Endodermal cell (in vitro differentiated cells): Measurements from ENCODE around the gene A4GALT. TPM values are rescaled to one million over a fixed set of nuclear protein-coding genes. Genes with fewer than 3 reads are reported as not detected.

Experiments
- DNase-seq: peaks from one replicate; pipeline ENCODE4 v3.0.0-alpha.2; 2017
- H3K27ac ChIP-seq: 2 replicates; pipeline ENCODE4 v1.5.1; 2013; ENCODE audit warnings: mild to moderate bottlenecking, low read depth, low read length, moderate library complexity
- H3K27me3 ChIP-seq: 2 replicates; pipeline ENCODE4 v1.6.1; 2013; ENCODE audit warnings: mild to moderate bottlenecking, low read length, moderate library complexity; ENCODE audit not compliant: insufficient read depth, control insufficient read depth, poor library complexity, severe bottlenecking
- H3K36me3 ChIP-seq: 2 replicates; pipeline ENCODE4 v1.7.0; 2013; ENCODE audit warnings: mild to moderate bottlenecking, low read length, moderate library complexity; ENCODE audit not compliant: control insufficient read depth, insufficient read depth
- H3K4me1 ChIP-seq: one replicate; pipeline ENCODE4 v1.7.0; 2013; ENCODE audit warnings: low read length; ENCODE audit not compliant: control insufficient read depth, insufficient read depth
- H3K4me3 ChIP-seq: 2 replicates; pipeline ENCODE4 v1.5.1; 2013; ENCODE audit warnings: mild to moderate bottlenecking, low read length, moderate library complexity
- H3K9ac ChIP-seq: 2 replicates; pipeline ENCODE4 v1.6.1; 2013; ENCODE audit warnings: mild to moderate bottlenecking, low read length, moderate library complexity; ENCODE audit not compliant: poor library complexity, severe bottlenecking; ENCODE audit errors: extremely low read depth
- H3K9me3 ChIP-seq: 2 replicates; pipeline ENCODE4 v1.6.1; 2013; ENCODE audit warnings: mild to moderate bottlenecking, low read length, moderate library complexity; ENCODE audit not compliant: control insufficient read depth
- H3K27ac Mint-ChIP-seq: 2 replicates; pipeline ENCODE4 v1.8.0; 2020; ENCODE audit warnings: mixed read lengths
- H3K27me3 Mint-ChIP-seq: 2 replicates; pipeline ENCODE4 v1.8.0; 2021; ENCODE audit warnings: mild to moderate bottlenecking, mixed read lengths; ENCODE audit not compliant: insufficient read depth
- H3K36me3 Mint-ChIP-seq: 2 replicates; pipeline ENCODE4 v1.8.0; 2020; ENCODE audit warnings: low read depth, mixed read lengths
- H3K4me1 Mint-ChIP-seq: 2 replicates; pipeline ENCODE4 v1.8.0; 2020; ENCODE audit warnings: mixed read lengths
- H3K4me3 Mint-ChIP-seq: 2 replicates; pipeline ENCODE4 v1.8.0; 2020; ENCODE audit warnings: mild to moderate bottlenecking, moderate library complexity, mixed read lengths
- H3K9me3 Mint-ChIP-seq: 2 replicates; pipeline ENCODE4 v1.8.0; 2020; ENCODE audit warnings: mild to moderate bottlenecking, mixed read lengths
- WGBS, 2 experiments: methylation state at CpG; one replicate each; pipeline versions ENCODE4 v1.1.5 to v1.1.7; 2013; ENCODE audit warnings: missing lambda C conversion rate in 2 of 2, mixed read lengths in 1 of 2; ENCODE audit not compliant: insufficient coverage in 1 of 2, insufficient read length in 1 of 2; 5-methylcytosine and 5-hydroxymethylcytosine counted together
- total RNA-seq, 2 donors: library from RNA; stranded (reverse); fragmentation: NEBNext Ultra II Directional in 1 of 2; extraction: Animal tissue kit (Norgen Biotek cat#: 25700) in 1 of 2; gene quantifications; 2 replicates in 1 of 2; 3 replicates in 1 of 2; pipeline ENCODE4 v1.2.1, GENCODE V29; 2021
- TF ChIP-seq, protein P1 (sequence below): fragments of 200-600 bp; sonication (generic); conservative IDR thresholded peaks from 2 replicates; pipeline ENCODE4 v1.5.0; 2021; ENCODE audit warnings: antibody characterized with exemption, mild to moderate bottlenecking

The A4GALT gene
- total RNA-seq, 2 donors from 2014 or later, result 5.3 to 7.7 TPM

- 95 to 96% methylated on average over 9 to 10 of the region's 10 CpGs for WGBS, 2 experiments
- peak overlapping the region; percentile 5 for H3K27ac Mint-ChIP-seq
- peaks cover 5% of the 10 kb centered on the region for H3K4me1 Mint-ChIP-seq
- no peak for DNase-seq
- Histone ChIP-seq H3K36me3 (no peaks in the 10 kb centered on the region), H3K4me1 (peaks cover 2% of the 10 kb centered on the region), H3K27ac (no peak overlapping the region), H3K4me3 (no peak overlapping the region), H3K9ac (no peak overlapping the region), H3K27me3 (no peaks in the 10 kb centered on the region), H3K9me3 (no peaks in the 10 kb centered on the region)
- H3K36me3 Mint-ChIP-seq, result no peaks in the 10 kb centered on the region
- no peaks in the 10 kb centered on the region for H3K9me3 Mint-ChIP-seq
- H3K27me3 Mint-ChIP-seq, result no peaks in the 10 kb centered on the region
- H3K4me3 Mint-ChIP-seq, result no peak overlapping the region
- TF ChIP-seq, protein P1, sequence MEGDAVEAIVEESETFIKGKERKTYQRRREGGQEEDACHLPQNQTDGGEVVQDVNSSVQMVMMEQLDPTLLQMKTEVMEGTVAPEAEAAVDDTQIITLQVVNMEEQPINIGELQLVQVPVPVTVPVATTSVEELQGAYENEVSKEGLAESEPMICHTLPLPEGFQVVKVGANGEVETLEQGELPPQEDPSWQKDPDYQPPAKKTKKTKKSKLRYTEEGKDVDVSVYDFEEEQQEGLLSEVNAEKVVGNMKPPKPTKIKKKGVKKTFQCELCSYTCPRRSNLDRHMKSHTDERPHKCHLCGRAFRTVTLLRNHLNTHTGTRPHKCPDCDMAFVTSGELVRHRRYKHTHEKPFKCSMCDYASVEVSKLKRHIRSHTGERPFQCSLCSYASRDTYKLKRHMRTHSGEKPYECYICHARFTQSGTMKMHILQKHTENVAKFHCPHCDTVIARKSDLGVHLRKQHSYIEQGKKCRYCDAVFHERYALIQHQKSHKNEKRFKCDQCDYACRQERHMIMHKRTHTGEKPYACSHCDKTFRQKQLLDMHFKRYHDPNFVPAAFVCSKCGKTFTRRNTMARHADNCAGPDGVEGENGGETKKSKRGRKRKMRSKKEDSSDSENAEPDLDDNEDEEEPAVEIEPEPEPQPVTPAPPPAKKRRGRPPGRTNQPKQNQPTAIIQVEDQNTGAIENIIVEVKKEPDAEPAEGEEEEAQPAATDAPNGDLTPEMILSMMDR, result no peak
These were observed 24.2 kb downstream of the A4GALT start for GRCh38 chr22:42696331-42696967.

- Mint-ChIP-seq H3K27me3 (no peaks in the 10 kb centered on the region), H3K9me3 (no peaks in the 10 kb centered on the region), H3K4me3 (no peak overlapping the region), H3K4me1 (peaks cover 5% of the 10 kb centered on the region), H3K27ac (no peak overlapping the region), H3K36me3 (no peaks in the 10 kb centered on the region)
- H3K4me3 ChIP-seq, result no peak overlapping the region
- no peak overlapping the region for H3K9ac ChIP-seq
- H3K9me3 ChIP-seq, result no peaks in the 10 kb centered on the region
- H3K36me3 ChIP-seq, result no peaks in the 10 kb centered on the region
- WGBS, 2 experiments, result 91 to 98% methylated on average over 8 to 10 of the region's 10 CpGs
- H3K27ac ChIP-seq, result no peak overlapping the region
- H3K4me1 ChIP-seq, result peaks cover 2% of the 10 kb centered on the region
- no peak for DNase-seq
- TF ChIP-seq, protein P1, result no peak
- no peaks in the 10 kb centered on the region for H3K27me3 ChIP-seq
These were observed 25.4 kb downstream of the A4GALT start for GRCh38 chr22:42695294-42695693.

DNA sequence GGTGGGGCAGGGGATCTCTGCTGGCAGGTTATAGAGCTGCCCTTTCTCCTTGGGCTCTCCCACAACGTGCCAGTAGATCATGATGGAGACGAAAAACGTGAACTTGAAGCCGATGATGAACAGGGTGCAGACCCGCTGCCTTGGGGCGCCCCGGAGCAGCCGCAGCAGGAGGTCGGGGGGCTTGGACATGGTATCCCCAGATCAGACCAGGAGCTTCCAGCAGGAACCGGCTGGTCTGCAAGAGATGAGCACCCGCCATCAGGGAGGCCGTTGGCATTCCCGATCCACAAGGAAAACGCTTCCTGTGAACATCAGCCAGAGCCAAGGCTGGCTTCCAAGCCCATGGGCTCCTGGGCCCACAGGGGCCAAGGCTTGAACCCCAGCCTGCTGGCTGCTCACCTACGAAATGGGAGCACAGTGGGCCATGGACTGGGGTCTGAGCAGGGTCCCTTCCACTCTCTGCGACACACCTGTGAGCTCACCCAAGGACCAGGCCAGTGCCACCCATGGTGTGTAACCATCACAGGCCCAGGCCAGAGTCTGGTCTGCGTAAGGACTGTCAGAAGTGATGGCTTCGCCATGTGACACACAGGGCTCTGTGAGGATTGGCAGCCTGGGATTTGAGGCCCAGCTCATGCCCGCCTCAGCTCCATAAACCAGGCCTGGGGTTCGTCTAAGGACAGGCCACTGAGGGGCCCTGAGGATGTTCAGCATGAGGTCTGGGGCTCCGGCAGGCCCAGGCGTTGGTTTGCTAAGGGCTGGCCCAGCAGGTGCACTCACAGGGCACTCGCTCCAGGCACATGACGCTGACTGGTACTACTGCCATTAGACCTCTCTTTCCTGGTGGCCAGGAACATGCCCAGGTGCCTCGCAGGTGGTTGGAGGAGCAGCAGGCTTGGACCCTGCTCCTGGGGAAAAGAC lies 26.6 kb downstream of the A4GALT start:
- no peak overlapping the region for H3K4me3 ChIP-seq
- H3K9me3 Mint-ChIP-seq, result no peaks in the 10 kb centered on the region
- H3K27me3 Mint-ChIP-seq, result no peaks in the 10 kb centered on the region
- no peak overlapping the region for H3K4me3 Mint-ChIP-seq
- no peaks in the 10 kb centered on the region for H3K36me3 Mint-ChIP-seq
- peaks cover 2% of the 10 kb centered on the region for H3K4me1 ChIP-seq
- TF ChIP-seq, protein P1, result no peak
- no peak overlapping the region for H3K9ac ChIP-seq
- no peak overlapping the region for H3K27ac ChIP-seq
- no peaks in the 10 kb centered on the region for H3K9me3 ChIP-seq
- no peak overlapping the region for H3K27ac Mint-ChIP-seq
- no peak for DNase-seq
- no peaks in the 10 kb centered on the region for H3K36me3 ChIP-seq
- WGBS, 2 experiments, result 92 to 93% methylated on average over 20 to 25 of the region's 25 CpGs
- no peaks in the 10 kb centered on the region for H3K27me3 ChIP-seq
- H3K4me1 Mint-ChIP-seq, result peaks cover 5% of the 10 kb centered on the region
